ENCODE data around the gene AK5.

The AK5 gene

DNA sequence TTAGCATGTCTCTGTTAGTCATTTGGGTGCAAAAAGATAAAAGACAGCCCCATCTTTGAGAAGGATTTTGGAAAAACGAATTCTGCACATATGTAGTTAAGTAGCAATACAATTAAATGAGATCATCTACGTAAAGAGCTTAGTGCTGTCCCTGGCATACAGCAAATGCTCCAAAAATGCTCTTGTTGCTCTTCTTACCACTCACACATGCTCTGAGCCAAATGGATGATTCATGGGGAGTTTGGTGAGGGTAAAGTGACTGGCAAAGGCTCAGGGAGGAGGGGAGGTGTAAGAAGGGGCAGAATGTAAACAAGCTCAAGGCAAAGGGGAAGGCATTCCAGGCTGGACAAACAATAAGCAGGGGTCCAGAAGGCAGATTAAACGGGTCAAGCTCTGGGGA, 191.9 kb downstream of the AK5 start:
- TF ChIP-seq, protein P1, sequence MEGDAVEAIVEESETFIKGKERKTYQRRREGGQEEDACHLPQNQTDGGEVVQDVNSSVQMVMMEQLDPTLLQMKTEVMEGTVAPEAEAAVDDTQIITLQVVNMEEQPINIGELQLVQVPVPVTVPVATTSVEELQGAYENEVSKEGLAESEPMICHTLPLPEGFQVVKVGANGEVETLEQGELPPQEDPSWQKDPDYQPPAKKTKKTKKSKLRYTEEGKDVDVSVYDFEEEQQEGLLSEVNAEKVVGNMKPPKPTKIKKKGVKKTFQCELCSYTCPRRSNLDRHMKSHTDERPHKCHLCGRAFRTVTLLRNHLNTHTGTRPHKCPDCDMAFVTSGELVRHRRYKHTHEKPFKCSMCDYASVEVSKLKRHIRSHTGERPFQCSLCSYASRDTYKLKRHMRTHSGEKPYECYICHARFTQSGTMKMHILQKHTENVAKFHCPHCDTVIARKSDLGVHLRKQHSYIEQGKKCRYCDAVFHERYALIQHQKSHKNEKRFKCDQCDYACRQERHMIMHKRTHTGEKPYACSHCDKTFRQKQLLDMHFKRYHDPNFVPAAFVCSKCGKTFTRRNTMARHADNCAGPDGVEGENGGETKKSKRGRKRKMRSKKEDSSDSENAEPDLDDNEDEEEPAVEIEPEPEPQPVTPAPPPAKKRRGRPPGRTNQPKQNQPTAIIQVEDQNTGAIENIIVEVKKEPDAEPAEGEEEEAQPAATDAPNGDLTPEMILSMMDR (IDR thresholded peaks at IDR 0.05; ENCODE audit: low read depth, low read length, missing control alignments), result no peak
- DNase-seq (ENCODE audit: low read depth), result peak; percentile 33
- no peak overlapping the region for H3K4me3 ChIP-seq (ENCODE audit: low read depth, low read length)
- in situ Hi-C loops (cut with HindIII; ENCODE audit: low sequenced_read_pairs), result no loop called here

DNA sequence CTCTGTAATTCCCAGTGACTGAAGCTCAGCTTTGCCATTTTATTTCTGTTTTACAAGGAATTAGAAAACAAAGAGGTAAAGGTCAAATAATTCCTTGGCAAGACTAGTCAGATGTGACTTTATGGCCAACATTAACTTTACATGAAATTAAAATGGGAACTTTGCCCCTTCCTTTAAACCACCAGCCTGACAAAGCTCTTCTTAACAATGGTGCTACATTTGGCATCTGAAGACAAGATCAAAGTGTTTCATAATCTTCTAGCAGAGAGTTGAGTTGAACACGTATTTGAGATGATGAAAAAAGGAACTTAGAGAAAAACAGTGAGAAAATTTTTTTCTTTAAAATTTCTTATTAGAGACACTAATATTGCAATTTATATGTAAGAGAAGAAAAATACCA, 193.8 kb downstream of the AK5 start:
- no peak for DNase-seq (ENCODE audit: low read depth)
- TF ChIP-seq, protein P1 (IDR thresholded peaks at IDR 0.05; ENCODE audit: low read depth, low read length, missing control alignments), result no peak
- in situ Hi-C loops (cut with HindIII; ENCODE audit: low sequenced_read_pairs), result no loop called here

DNA sequence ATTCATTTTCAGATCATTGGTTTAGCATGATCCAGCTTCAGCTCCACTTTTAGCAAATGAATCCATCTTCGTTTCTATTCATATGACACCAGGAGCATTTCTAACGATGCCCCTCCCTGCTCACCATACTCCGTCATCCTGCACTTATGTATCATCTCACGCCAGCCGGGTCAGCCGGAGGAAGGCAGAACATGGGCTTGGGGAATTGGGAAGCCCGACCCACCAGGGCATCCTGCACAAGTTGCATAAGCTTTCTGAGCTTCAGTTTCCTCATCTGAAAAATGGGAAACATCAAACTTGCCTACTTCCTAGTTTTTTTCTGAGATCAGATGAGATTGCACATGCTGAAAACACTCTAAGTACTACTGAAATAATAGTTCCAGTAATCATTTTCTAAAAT, 194.7 kb downstream of the AK5 start:
- TF ChIP-seq, protein P1 (IDR thresholded peaks at IDR 0.05; ENCODE audit: low read depth, low read length, missing control alignments), result no peak
- in situ Hi-C loops (cut with HindIII; ENCODE audit: low sequenced_read_pairs), result no loop called here
- DNase-seq (ENCODE audit: low read depth), result no peak
- H3K4me3 ChIP-seq (ENCODE audit: low read depth, low read length), result no peak overlapping the region

More for the DNA sequence above, 193.8 kb downstream of the AK5 start:
- no peak overlapping the region for H3K4me3 ChIP-seq (ENCODE audit: low read depth, low read length)

DNA sequence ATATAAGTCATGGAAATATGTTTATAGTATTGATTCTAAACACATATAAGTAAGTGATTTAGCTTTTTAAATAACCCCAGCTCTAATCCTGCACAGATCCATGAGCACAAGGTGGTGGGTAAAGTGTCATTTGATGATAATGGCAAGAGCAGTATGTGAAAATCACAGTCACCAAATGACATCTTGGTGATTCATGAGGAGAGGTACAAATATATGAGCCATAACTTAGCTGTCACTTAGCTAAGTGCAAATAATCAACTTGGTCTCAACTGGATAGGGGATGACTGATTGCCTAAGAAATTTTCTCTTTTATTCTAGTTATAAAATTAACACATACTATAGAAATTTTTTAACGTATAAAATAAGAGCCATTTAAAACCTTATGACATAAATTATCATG, 202.5 kb downstream of the AK5 start:
- in situ Hi-C loops (cut with HindIII; ENCODE audit: low sequenced_read_pairs), result no loop called here

DNA sequence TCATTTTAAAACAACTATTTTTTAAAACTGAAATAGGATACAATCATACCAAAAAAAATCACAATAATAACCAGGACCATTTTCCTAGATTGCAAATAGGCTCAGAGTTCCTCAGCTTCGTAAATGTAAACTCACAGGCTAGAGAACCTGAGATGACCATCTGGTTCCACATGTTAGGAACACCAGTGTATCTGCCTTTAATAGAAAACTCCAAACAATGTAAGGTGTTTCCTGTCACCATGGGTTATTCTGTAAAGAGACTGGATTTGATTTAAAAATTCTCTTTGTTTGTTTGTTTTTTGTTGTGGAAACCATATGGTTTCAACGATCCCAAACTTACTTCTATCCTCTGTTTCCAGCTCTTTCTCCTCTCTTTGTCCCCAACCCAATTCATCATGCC, 203.1 kb downstream of the AK5 start:
- TF ChIP-seq, protein P1 (IDR thresholded peaks at IDR 0.05; ENCODE audit: low read depth, low read length, missing control alignments), result no peak
- in situ Hi-C loops (cut with HindIII; ENCODE audit: low sequenced_read_pairs), result no loop called here
- DNase-seq (ENCODE audit: low read depth), result no peak
- H3K4me3 ChIP-seq (ENCODE audit: low read depth, low read length), result no peak overlapping the region

More for the DNA sequence above, 202.5 kb downstream of the AK5 start:
- TF ChIP-seq, protein P1 (IDR thresholded peaks at IDR 0.05; ENCODE audit: low read depth, low read length, missing control alignments), result no peak
- H3K4me3 ChIP-seq (ENCODE audit: low read depth, low read length), result no peak overlapping the region
- no peak for DNase-seq (ENCODE audit: low read depth)

DNA sequence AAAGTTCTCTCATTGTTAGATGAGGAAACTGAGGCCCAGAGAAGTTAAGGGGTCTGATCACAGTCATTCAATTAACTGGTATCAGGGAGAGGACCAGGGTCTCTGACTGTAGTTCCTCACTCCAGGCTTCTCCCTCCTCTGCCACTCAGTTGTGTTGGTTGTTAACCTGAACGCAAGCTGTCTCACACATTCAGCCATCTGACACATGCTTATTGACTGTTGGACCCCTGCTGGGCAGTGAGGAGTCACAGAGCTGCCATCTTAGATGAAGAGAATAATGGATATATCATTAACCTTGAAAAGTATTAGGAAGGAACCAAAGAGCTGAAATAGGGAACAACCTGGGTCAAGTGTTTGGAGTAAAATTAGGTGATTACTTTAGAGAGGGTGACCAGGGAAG, 205.8 kb downstream of the AK5 start:
- no peak for DNase-seq (ENCODE audit: low read depth)
- no peak overlapping the region for H3K4me3 ChIP-seq (ENCODE audit: low read depth, low read length)
- TF ChIP-seq, protein P1 (IDR thresholded peaks at IDR 0.05; ENCODE audit: low read depth, low read length, missing control alignments), result no peak
- in situ Hi-C loops (cut with HindIII; ENCODE audit: low sequenced_read_pairs), result no loop called here

DNA sequence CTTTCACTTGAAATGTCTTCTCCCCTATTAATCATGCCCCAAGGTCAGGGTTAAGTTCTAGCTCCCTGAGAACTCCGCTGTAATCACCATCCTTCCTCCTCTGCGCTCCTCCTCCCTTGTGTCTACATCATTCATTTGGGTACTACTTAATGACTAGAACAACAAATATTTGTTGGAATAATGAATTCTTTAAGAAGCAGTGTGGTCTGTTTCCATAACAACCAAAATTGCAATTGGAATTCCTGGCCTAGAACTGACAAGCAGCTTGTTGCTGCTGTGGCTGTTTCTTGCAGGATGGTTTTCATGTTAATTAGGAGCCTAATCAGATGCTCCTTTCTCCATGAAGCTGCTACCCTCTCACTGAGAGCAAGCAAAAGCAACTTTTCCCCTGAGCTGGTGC, 208.1 kb downstream of the AK5 start:
- in situ Hi-C loops (cut with HindIII; ENCODE audit: low sequenced_read_pairs), result no loop called here
- peak; percentile 31 for DNase-seq (ENCODE audit: low read depth)
- TF ChIP-seq, protein P1 (IDR thresholded peaks at IDR 0.05; ENCODE audit: low read depth, low read length, missing control alignments), result no peak
- no peak overlapping the region for H3K4me3 ChIP-seq (ENCODE audit: low read depth, low read length)
